ENCODE data around the gene TRANK1. TPM values are rescaled to one million over a fixed set of nuclear protein-coding genes. Genes with fewer than 3 reads are reported as not detected.
"Not testable (repeated sequence)": the region's sequence is repeated elsewhere in the genome, so short reads cannot be mapped to it uniquely, and the experiment has no call there.

Gene TRANK1
- total RNA-seq, 2 donors from 2014 or later, result 9.4 to 17.4 TPM

- Histone ChIP-seq H3K4me3 (no peak overlapping the region), H3K27me3 (replicated peaks; ENCODE audit: insufficient read depth) (no peaks in the 10 kb centered on the region), H3K36me3 (no peaks in the 10 kb centered on the region), H3K27ac (no peak overlapping the region), H3K9me3 (no peaks in the 10 kb centered on the region), H3K4me1 (replicated peaks) (no peaks in the 10 kb centered on the region)
- no peak for DNase-seq (ENCODE audit: low spot score)
- no peak for TF ChIP-seq CTCF (IDR thresholded peaks at IDR 0.05)
- TF ChIP-seq POLR2A (IDR thresholded peaks at IDR 0.05), result no peak
- TF ChIP-seq POLR2AphosphoS5 (IDR thresholded peaks at IDR 0.05), result no peak
- intact Hi-C loops (cut with DNase I), result no loop called here
These were observed 54.6 kb downstream of the TRANK1 start for GRCh38 chr3:36890261-36890660.

- TF ChIP-seq POLR2A (IDR thresholded peaks at IDR 0.05) (no peak), POLR2AphosphoS5 (IDR thresholded peaks at IDR 0.05) (no peak), CTCF (IDR thresholded peaks at IDR 0.05) (no peak)
- Histone ChIP-seq H3K27ac (no peak overlapping the region), H3K36me3 (no peaks in the 10 kb centered on the region), H3K4me3 (no peak overlapping the region), H3K27me3 (replicated peaks; ENCODE audit: insufficient read depth) (no peaks in the 10 kb centered on the region), H3K9me3 (no peaks in the 10 kb centered on the region), H3K4me1 (replicated peaks) (no peaks in the 10 kb centered on the region)
- intact Hi-C loops (cut with DNase I), result no loop called here
- no peak for DNase-seq (ENCODE audit: low spot score)
- 82% methylated on average over 4 of the region's 4 CpGs for WGBS
These were observed 63.1 kb downstream of the TRANK1 start for GRCh38 chr3:36881735-36882134.

GRCh38 chr3:36879842-36880241 is 65.0 kb downstream of the TRANK1 start:
- H3K9me3 ChIP-seq; H3K4me3 ChIP-seq; DNase-seq (ENCODE audit: low spot score); H3K4me1 ChIP-seq (replicated peaks); H3K36me3 ChIP-seq; intact Hi-C loops (cut with DNase I); H3K27ac ChIP-seq; H3K27me3 ChIP-seq (replicated peaks; ENCODE audit: insufficient read depth): not testable (repeated sequence)
- WGBS, result 89% methylated on average over 1 of the region's 1 CpG

GRCh38 chr3:36877930-36878685 is 66.7 kb downstream of the TRANK1 start:
- Histone ChIP-seq H3K4me3 (no peak overlapping the region), H3K27me3 (replicated peaks; ENCODE audit: insufficient read depth) (no peaks in the 10 kb centered on the region), H3K36me3 (no peaks in the 10 kb centered on the region), H3K9me3 (no peaks in the 10 kb centered on the region), H3K27ac (no peak overlapping the region), H3K4me1 (replicated peaks) (no peaks in the 10 kb centered on the region)
- TF ChIP-seq POLR2A (IDR thresholded peaks at IDR 0.05), result no peak
- no peak for TF ChIP-seq CTCF (IDR thresholded peaks at IDR 0.05)
- no peak for TF ChIP-seq POLR2AphosphoS5 (IDR thresholded peaks at IDR 0.05)
- DNase-seq (ENCODE audit: low spot score), result no peak
- WGBS, result 86% methylated on average over 9 of the region's 9 CpGs
- intact Hi-C loops (cut with DNase I), result no loop called here

- H3K9me3 ChIP-seq, result no peaks in the 10 kb centered on the region
- no peak for TF ChIP-seq CTCF (IDR thresholded peaks at IDR 0.05)
- TF ChIP-seq POLR2AphosphoS5 (IDR thresholded peaks at IDR 0.05), result no peak
- TF ChIP-seq POLR2A (IDR thresholded peaks at IDR 0.05), result no peak
- intact Hi-C loops (cut with DNase I), result no loop called here
- H3K27me3 ChIP-seq (replicated peaks; ENCODE audit: insufficient read depth), result no peaks in the 10 kb centered on the region
- no peak for DNase-seq (ENCODE audit: low spot score)
- no peaks in the 10 kb centered on the region for H3K36me3 ChIP-seq
- H3K27ac ChIP-seq, result no peak overlapping the region
- 78% methylated on average over 7 of the region's 7 CpGs for WGBS
- no peak overlapping the region for H3K4me3 ChIP-seq
- no peaks in the 10 kb centered on the region for H3K4me1 ChIP-seq (replicated peaks)
These were observed 68.5 kb downstream of the TRANK1 start for GRCh38 chr3:36876181-36876936.

Data from prostate gland (tissue), 2 donors.